CD14-positive monocyte (primary cell): Measurements from ENCODE around the gene CDYL2. TPM values are rescaled to one million over a fixed set of nuclear protein-coding genes. Genes with fewer than 3 reads are reported as not detected.

Experiments used
- DNase-seq, 3 donors: peaks; one replicate each; pipeline ENCODE4 v3.0.0-alpha.2; 2011 to 2022
- H2AFZ ChIP-seq: 2 replicates; pipeline ENCODE4 v1.6.0; 2012; ENCODE audit warnings: mild to moderate bottlenecking, low read depth, low read length, inconsistent platforms; ENCODE audit not compliant: insufficient read depth, poor library complexity, severe bottlenecking
- H3K27ac ChIP-seq, 2 donors: 1 replicate in 1 of 2; 2 replicates in 1 of 2; pipeline ENCODE4 v1.5.1; 2012 to 2013; ENCODE audit warnings: low read length in 2 of 2, control low read depth in 1 of 2, inconsistent platforms in 1 of 2, low read depth in 1 of 2, mild to moderate bottlenecking in 1 of 2
- H3K27me3 ChIP-seq, 2 donors: one replicate each; pipeline versions ENCODE4 v1.6.0 to v1.6.1; 2011 to 2013; ENCODE audit warnings: low read length in 2 of 2; ENCODE audit not compliant: control insufficient read depth in 2 of 2, insufficient read depth in 2 of 2
- H3K36me3 ChIP-seq, 2 donors: replicated peaks in 1 of 2; 1 replicate in 1 of 2; 2 replicates in 1 of 2; pipeline versions ENCODE4 v1.5.1 to v1.6.1; 2012 to 2013; ENCODE audit warnings: low read length in 2 of 2, control low read depth in 1 of 2, inconsistent platforms in 1 of 2, mild to moderate bottlenecking in 1 of 2; ENCODE audit not compliant: insufficient read depth in 2 of 2, control insufficient read depth in 1 of 2
- H3K4me1 ChIP-seq, 2 donors: 1 replicate in 1 of 2; 2 replicates in 1 of 2; pipeline versions ENCODE4 v1.5.1 to v1.6.1; 2012 to 2013; ENCODE audit warnings: low read length in 2 of 2, control low read depth in 1 of 2, inconsistent platforms in 1 of 2, mild to moderate bottlenecking in 1 of 2, moderate library complexity in 1 of 2; ENCODE audit not compliant: insufficient read depth in 2 of 2, control insufficient read depth in 1 of 2
- H3K4me2 ChIP-seq: replicated peaks from 2 replicates; pipeline ENCODE3; 2012; ENCODE audit warnings: low read length, moderate library complexity, mild to moderate bottlenecking; ENCODE audit not compliant: poor library complexity, severe bottlenecking; ENCODE audit errors: extremely low read depth
- H3K4me3 ChIP-seq, 3 experiments: fragments of 200-600 bp in 1 of 3; sonication (generic) in 1 of 3; replicated peaks in 1 of 3; 1 replicate in 2 of 3; 2 replicates in 1 of 3; pipeline ENCODE4 v1.5.1; 2011 to 2013; ENCODE audit warnings: low read length in 3 of 3, mild to moderate bottlenecking in 3 of 3, control low read depth in 2 of 3, low read depth in 2 of 3, inconsistent platforms in 1 of 3, moderate library complexity in 1 of 3
- H3K79me2 ChIP-seq: 2 replicates; pipeline ENCODE4 v1.6.0; 2012; ENCODE audit warnings: mild to moderate bottlenecking, control low read depth, inconsistent platforms, low read length, moderate library complexity; ENCODE audit not compliant: insufficient read depth
- H3K9ac ChIP-seq: 2 replicates; pipeline ENCODE4 v1.6.0; 2017; ENCODE audit warnings: low read length, mild to moderate bottlenecking; ENCODE audit not compliant: insufficient read depth, poor library complexity, severe bottlenecking
- H3K9me3 ChIP-seq, 2 donors: replicated peaks in 1 of 2; 1 replicate in 1 of 2; 2 replicates in 1 of 2; pipeline versions ENCODE4 v1.5.1 to v1.6.1; 2012 to 2013; ENCODE audit warnings: low read length in 2 of 2, control low read depth in 1 of 2; ENCODE audit not compliant: control insufficient read depth in 1 of 2, insufficient read depth in 1 of 2
- H4K20me1 ChIP-seq: 2 replicates; pipeline ENCODE4 v1.6.0; 2012; ENCODE audit warnings: mild to moderate bottlenecking, low read length, control low read depth, moderate library complexity; ENCODE audit not compliant: insufficient read depth
- H3K27ac Mint-ChIP-seq, 7 donors: one replicate each; pipeline ENCODE4 v1.8.0; 2020; ENCODE audit warnings: mild to moderate bottlenecking in 7 of 7, mixed read lengths in 7 of 7, moderate library complexity in 6 of 7, inconsistent platforms in 2 of 7
- H3K27me3 Mint-ChIP-seq, 3 donors: one replicate each; pipeline ENCODE4 v1.8.0; 2021 to 2022; ENCODE audit warnings: low read depth in 3 of 3, mild to moderate bottlenecking in 3 of 3, mixed read lengths in 3 of 3, moderate library complexity in 3 of 3, inconsistent platforms in 1 of 3
- H3K36me3 Mint-ChIP-seq, 2 donors: one replicate each; pipeline ENCODE4 v1.8.0; 2020; ENCODE audit warnings: mixed read lengths in 2 of 2, inconsistent platforms in 1 of 2, mild to moderate bottlenecking in 1 of 2
- H3K4me1 Mint-ChIP-seq: one replicate; pipeline ENCODE4 v1.8.0; 2020; ENCODE audit warnings: mild to moderate bottlenecking, mixed read lengths
- H3K4me3 Mint-ChIP-seq, 2 donors: one replicate each; pipeline ENCODE4 v1.8.0; 2020; ENCODE audit warnings: mild to moderate bottlenecking in 2 of 2, mixed read lengths in 2 of 2, moderate library complexity in 1 of 2
- H3K9me3 Mint-ChIP-seq, 7 donors: one replicate each; pipeline ENCODE4 v1.8.0; 2020 to 2022; ENCODE audit warnings: mixed read lengths in 7 of 7, mild to moderate bottlenecking in 6 of 7, moderate library complexity in 6 of 7, inconsistent platforms in 2 of 7
- CTCF ChIP-seq: fragments of 200-600 bp; IDR thresholded peaks from one replicate; pipeline ENCODE4 v1.8.0; 2022; ENCODE audit warnings: antibody characterized with exemption, mild to moderate bottlenecking
- WGBS: methylation state at CpG from one replicate; pipeline ENCODE4 v1.1.5; 2013; ENCODE audit warnings: missing lambda C conversion rate; ENCODE audit not compliant: insufficient coverage; 5-methylcytosine and 5-hydroxymethylcytosine counted together
- intact Hi-C, 2 donors: fragments of 100-400 bp; cut with micrococcal nuclease; formaldehyde crosslinking; loops; one replicate each; pipeline versions ENCODE4 v1.15.0 to v1.15.1; 2023
- polyA plus RNA-seq, 3 donors: library from polyadenylated mRNA; depleted of rRNA in 1 of 3; unstranded in 2 of 3; stranded (reverse) in 1 of 3; fragments of 300-500 nt in 2 of 3; fragments of >200 nt in 1 of 3; fragmentation: Illumina TruSeq in 2 of 3; gene quantifications; 1 replicate in 2 of 3; 2 replicates in 1 of 3; pipeline ENCODE4 v1.2.3, GENCODE V29; 2012 to 2021

Gene CDYL2
- polyA plus RNA-seq, 3 donors, result 0.42 to 2.6 (median 0.93) TPM

- Histone ChIP-seq H3K4me1 (no peaks in the 10 kb centered on the region), H3K4me3 (no peak overlapping the region), H3K27ac (no peak overlapping the region), H3K79me2 (no peaks in the 10 kb centered on the region), H3K36me3 (no peaks in the 10 kb centered on the region), H3K9ac (no peak overlapping the region), H3K27me3 (no peaks in the 10 kb centered on the region), H4K20me1 (no peaks in the 10 kb centered on the region), H2AFZ (no peak overlapping the region), H3K9me3 (peaks cover 32 to 38% of the 10 kb centered on the region in 2 donors), H3K4me2 (no peak overlapping the region)
- H3K36me3 Mint-ChIP-seq, result peaks cover 0 to 8% of the 10 kb centered on the region in 2 donors
- intact Hi-C loops, result no loop called here
- H3K4me3 Mint-ChIP-seq, result no peak overlapping the region
- TF ChIP-seq CTCF, result no peak
- DNase-seq, result no peak
- H3K27ac Mint-ChIP-seq, result no peak overlapping the region
- peaks cover 0 to 2% (median 0%) of the 10 kb centered on the region in 3 donors for H3K27me3 Mint-ChIP-seq
- WGBS, result 100% methylated on average over 2 of the region's 4 CpGs
- peaks cover 26 to 51% (median 43%) of the 10 kb centered on the region in 7 donors for H3K9me3 Mint-ChIP-seq
- H3K4me1 Mint-ChIP-seq, result peaks cover 8% of the 10 kb centered on the region
Observed at GRCh38 chr16:80723091-80723490, 81.3 kb downstream of the CDYL2 start.

GRCh38 chr16:80720804-80721371 is 83.5 kb downstream of the CDYL2 start:
- H3K27me3 Mint-ChIP-seq, result peaks cover 0 to 2% (median 0%) of the 10 kb centered on the region in 3 donors
- peaks cover 19 to 37% (median 29%) of the 10 kb centered on the region in 7 donors for H3K9me3 Mint-ChIP-seq
- no peak for TF ChIP-seq CTCF
- Histone ChIP-seq H3K36me3 (no peaks in the 10 kb centered on the region), H3K9me3 (peaks cover 28 to 37% of the 10 kb centered on the region in 2 donors), H3K79me2 (no peaks in the 10 kb centered on the region), H3K4me1 (no peaks in the 10 kb centered on the region), H3K27ac (no peak overlapping the region), H2AFZ (no peak overlapping the region), H4K20me1 (no peaks in the 10 kb centered on the region), H3K4me2 (no peak overlapping the region), H3K4me3 (no peak overlapping the region), H3K27me3 (no peaks in the 10 kb centered on the region), H3K9ac (no peak overlapping the region)
- H3K4me3 Mint-ChIP-seq, result no peak overlapping the region
- 80% methylated on average over 2 of the region's 5 CpGs for WGBS
- intact Hi-C loops, result no loop called here
- DNase-seq, result no peak
- no peak overlapping the region for H3K27ac Mint-ChIP-seq
- peaks cover 0 to 4% of the 10 kb centered on the region in 2 donors for H3K36me3 Mint-ChIP-seq
- peaks cover 8% of the 10 kb centered on the region for H3K4me1 Mint-ChIP-seq
